ENCODE measurements around the gene TTC3.

The TTC3 gene, protein sequence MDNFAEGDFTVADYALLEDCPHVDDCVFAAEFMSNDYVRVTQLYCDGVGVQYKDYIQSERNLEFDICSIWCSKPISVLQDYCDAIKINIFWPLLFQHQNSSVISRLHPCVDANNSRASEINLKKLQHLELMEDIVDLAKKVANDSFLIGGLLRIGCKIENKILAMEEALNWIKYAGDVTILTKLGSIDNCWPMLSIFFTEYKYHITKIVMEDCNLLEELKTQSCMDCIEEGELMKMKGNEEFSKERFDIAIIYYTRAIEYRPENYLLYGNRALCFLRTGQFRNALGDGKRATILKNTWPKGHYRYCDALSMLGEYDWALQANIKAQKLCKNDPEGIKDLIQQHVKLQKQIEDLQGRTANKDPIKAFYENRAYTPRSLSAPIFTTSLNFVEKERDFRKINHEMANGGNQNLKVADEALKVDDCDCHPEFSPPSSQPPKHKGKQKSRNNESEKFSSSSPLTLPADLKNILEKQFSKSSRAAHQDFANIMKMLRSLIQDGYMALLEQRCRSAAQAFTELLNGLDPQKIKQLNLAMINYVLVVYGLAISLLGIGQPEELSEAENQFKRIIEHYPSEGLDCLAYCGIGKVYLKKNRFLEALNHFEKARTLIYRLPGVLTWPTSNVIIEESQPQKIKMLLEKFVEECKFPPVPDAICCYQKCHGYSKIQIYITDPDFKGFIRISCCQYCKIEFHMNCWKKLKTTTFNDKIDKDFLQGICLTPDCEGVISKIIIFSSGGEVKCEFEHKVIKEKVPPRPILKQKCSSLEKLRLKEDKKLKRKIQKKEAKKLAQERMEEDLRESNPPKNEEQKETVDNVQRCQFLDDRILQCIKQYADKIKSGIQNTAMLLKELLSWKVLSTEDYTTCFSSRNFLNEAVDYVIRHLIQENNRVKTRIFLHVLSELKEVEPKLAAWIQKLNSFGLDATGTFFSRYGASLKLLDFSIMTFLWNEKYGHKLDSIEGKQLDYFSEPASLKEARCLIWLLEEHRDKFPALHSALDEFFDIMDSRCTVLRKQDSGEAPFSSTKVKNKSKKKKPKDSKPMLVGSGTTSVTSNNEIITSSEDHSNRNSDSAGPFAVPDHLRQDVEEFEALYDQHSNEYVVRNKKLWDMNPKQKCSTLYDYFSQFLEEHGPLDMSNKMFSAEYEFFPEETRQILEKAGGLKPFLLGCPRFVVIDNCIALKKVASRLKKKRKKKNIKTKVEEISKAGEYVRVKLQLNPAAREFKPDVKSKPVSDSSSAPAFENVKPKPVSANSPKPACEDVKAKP (N-terminal part only)

DNA sequence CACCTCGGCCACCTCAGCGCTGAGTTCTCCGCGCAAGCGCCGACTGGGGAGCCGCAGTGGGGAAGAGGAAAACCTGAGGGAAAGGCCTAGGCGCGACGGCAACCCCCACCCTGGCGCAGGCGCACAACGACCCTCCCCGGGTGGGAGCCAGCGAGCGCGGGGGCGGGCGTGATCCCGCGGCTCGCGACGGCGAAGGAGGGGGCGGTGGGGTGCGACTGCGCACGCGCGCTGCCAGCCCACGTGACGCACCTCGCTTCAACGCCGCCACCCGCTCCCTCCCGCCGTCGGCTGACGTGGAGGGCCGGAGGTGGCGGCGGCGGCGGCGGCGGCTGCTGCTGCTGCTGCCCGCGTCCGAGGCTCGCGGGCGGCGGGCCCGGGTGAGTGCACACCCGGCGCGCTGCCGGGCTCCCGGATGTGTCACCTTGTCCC is at the start of gene TTC3, which contains the start of gene PIGP:
TSS of gene TTC3 (plus strand) at position 267 of the 429 bp plus-strand sequence. CDS start 14,004 bp downstream, outside the sequence.
TSS of gene PIGP (minus strand) at position 84 of the 429 bp plus-strand sequence. CDS start 556 bp downstream, outside the sequence.
- TF ChIP-seq GATA2 (IDR thresholded peaks at IDR 0.05; ENCODE audit: low read depth, low read length) (no peak), GATA3 (IDR thresholded peaks at IDR 0.05; ENCODE audit: low read depth, low read length) (no peak)

DNA sequence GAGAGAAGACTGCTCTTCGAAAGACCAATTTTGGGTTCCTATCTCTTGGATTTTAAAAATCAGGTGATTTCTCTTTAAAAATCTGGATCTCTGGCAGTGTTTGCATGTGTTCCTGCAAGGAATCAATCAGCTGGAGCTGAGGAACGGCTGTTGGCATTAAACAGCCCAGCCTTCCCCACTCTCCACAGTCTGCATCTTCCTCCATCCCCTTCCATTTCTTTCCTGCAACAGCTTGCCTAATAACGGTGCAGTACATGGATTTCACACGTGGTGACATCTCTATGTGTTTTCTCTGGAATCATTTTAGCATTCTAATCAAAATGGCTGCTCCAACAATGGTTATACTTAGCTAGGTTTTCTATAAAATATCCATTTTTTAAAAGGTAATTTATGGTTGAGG is 46.6 kb upstream of the TTC3 start:
- no peak for TF ChIP-seq GATA2 (IDR thresholded peaks at IDR 0.05; ENCODE audit: low read depth, low read length)
- TF ChIP-seq GATA3 (IDR thresholded peaks at IDR 0.05; ENCODE audit: low read depth, low read length): no peak

DNA sequence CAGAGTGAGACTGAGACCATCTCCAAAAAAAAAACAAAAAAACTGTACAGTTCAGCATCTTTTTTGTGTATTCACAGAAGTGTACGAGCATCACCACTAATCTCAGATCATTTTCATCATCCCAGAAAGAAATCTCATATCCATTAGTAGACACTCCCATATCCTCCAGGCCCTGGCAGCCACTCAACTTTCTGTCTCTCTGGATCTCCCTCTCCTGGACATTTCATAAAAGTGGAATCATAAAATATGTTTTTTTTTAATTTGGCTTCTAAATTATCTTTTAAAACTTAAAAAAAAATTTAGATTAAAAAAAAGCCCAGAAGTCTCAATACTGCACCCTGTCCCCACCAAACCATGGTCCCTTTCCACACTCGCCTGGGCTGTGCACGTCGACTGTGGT is 44.5 kb upstream of the TTC3 start:
- TF ChIP-seq GATA2 (IDR thresholded peaks at IDR 0.05; ENCODE audit: low read depth, low read length) (no peak), GATA3 (IDR thresholded peaks at IDR 0.05; ENCODE audit: low read depth, low read length) (no peak)

DNA sequence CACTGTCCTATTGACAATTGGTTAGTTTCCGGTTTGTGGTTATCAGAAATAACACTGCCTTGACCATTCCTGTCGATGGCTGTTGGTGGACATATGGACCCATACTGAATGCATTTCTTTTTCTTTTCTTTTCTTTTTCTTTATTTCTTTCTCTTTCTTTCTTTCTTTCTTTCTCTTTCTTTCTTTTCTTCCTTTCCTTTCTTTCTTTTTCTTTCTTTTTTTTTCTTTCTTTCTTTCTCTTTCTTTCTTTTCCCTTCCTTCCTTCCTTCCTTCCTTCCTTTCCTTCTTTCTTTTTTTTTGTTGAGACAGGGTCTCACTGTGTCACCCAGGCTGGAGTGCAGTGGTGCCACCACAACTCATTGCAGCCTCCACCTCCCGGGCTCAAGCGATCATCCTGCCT is 42.2 kb upstream of the TTC3 start:
- TF ChIP-seq GATA3 (IDR thresholded peaks at IDR 0.05; ENCODE audit: low read depth, low read length): no peak
- TF ChIP-seq GATA2 (IDR thresholded peaks at IDR 0.05; ENCODE audit: low read depth, low read length): no peak

DNA sequence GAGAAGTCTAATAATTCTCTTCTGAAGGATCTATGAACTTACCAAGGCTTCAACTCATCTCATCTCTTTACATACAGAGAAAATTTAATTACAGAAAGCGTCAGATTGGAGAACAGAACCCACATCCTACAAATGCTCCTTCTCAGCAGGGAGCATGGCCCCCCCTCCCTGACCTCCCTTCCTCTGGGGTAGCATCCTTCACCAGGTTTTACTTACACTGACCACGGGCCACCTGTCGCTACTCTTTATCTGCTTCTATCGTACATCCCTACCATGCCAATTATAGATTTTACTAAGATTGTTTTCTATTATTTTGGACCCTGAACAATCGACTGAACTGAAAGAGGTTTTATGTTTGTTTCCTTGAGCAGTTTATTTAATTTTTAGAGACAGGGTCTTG is 40.8 kb upstream of the TTC3 start:
- TF ChIP-seq GATA3 (IDR thresholded peaks at IDR 0.05; ENCODE audit: low read depth, low read length) (no peak), GATA2 (IDR thresholded peaks at IDR 0.05; ENCODE audit: low read depth, low read length) (no peak)

GRCh38 chr21:37032877-37033471 is 40.1 kb upstream of the TTC3 start:
- no peak for TF ChIP-seq GATA3 (IDR thresholded peaks at IDR 0.05; ENCODE audit: low read depth, low read length)
- TF ChIP-seq GATA2 (IDR thresholded peaks at IDR 0.05; ENCODE audit: low read depth, low read length): no peak

- TF ChIP-seq GATA2 (IDR thresholded peaks at IDR 0.05; ENCODE audit: low read depth, low read length) (no peak), GATA3 (IDR thresholded peaks at IDR 0.05; ENCODE audit: low read depth, low read length) (no peak)
Observed at GRCh38 chr21:37036177-37036576, 36.9 kb upstream of the TTC3 start.

DNA sequence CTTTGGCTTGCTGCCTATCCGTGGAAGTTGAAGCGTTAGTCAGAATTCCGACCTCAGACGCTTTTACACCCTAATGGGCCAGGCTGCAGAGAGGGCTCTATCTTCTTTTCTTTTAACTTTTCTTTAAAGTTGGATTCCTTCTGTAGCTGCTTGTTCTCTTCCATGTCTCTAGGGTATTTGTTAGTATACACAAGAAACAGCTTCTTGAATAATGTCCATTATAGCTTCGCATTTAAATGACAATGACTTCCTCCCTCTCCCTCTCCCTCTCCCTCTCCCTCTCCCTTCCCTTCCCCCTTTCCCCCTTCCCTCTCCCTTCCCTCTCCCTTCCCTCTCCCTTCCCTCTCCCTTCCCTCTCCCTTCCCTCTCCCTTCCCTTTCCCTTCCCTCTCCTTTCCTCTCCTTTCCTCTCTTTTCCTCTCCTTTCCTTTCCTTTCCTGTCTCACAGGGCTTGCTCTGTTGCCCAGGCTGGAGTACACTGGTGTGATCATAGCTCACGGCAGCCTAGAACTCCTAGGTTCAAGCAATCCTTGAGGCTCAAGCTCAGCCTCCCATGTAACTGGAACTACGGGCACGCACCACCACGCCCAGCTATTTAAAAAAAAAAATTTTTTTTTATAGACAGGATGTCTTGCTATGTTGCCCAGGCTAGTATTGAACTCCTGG is 33.5 kb upstream of the TTC3 start:
- TF ChIP-seq GATA2 (IDR thresholded peaks at IDR 0.05; ENCODE audit: low read depth, low read length) (no peak), GATA3 (IDR thresholded peaks at IDR 0.05; ENCODE audit: low read depth, low read length) (no peak)

- TF ChIP-seq GATA3 (IDR thresholded peaks at IDR 0.05; ENCODE audit: low read depth, low read length) (no peak), GATA2 (IDR thresholded peaks at IDR 0.05; ENCODE audit: low read depth, low read length) (no peak)
Observed at GRCh38 chr21:37040212-37040611, 32.8 kb upstream of the TTC3 start.

DNA sequence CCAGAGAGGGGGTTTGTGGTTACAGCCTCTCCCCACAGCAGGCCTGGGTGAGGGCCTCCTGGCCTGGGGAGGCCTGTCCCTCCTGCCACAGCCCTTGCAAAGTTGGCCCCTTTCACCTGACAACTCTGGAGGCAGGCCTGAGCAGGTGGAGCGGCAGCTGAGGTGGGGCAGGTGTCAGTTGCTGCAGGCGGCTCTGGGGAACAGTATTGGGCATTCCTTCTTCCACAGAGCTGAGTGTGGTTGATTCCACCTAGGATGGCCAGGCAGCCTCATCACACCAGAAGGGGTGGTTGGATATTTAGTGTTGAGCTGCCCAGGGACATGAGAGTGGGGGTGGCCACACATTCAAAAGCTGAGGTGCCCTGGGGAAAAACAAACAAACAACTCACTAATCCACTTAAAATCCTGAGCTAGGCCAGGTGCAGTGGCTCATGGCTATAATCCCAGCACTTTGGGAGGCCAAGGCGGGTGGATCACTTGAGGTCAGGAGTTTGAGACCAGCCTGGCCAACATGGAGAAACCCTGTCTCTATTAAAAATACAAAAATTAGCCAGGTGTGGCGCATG is 31.3 kb upstream of the TTC3 start:
- no peak for TF ChIP-seq GATA2 (IDR thresholded peaks at IDR 0.05; ENCODE audit: low read depth, low read length)

- TF ChIP-seq GATA3 (IDR thresholded peaks at IDR 0.05; ENCODE audit: low read depth, low read length) (no peak), GATA2 (IDR thresholded peaks at IDR 0.05; ENCODE audit: low read depth, low read length) (no peak)
Observed at GRCh38 chr21:37043818-37044217, 29.2 kb upstream of the TTC3 start.

DNA sequence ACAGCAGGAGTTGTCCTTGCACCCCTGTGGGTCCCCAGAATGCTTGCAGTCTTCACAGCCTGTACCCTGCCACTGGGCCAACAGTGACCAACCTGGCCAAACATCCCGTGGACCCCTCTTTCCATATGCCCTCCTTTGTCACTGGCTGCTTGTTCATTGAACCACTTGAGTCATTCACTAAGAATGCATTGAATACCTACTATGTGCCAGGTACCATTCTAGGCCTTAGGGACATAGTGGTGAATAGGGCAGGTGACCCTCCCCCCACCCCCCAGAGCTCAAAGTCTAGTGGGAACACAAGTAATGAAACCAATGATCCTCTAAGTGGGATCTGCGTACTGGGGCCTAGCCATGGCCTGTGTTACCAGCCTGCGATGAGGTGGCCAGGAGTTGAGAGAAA is 28.4 kb upstream of the TTC3 start:
- TF ChIP-seq GATA2 (IDR thresholded peaks at IDR 0.05; ENCODE audit: low read depth, low read length): no peak
- TF ChIP-seq GATA3 (IDR thresholded peaks at IDR 0.05; ENCODE audit: low read depth, low read length): no peak

- no peak for TF ChIP-seq GATA3 (IDR thresholded peaks at IDR 0.05; ENCODE audit: low read depth, low read length)
- TF ChIP-seq GATA2 (IDR thresholded peaks at IDR 0.05; ENCODE audit: low read depth, low read length): no peak
Observed at GRCh38 chr21:37045149-37045548, 27.9 kb upstream of the TTC3 start.
